Measurements from ENCODE around the gene C19orf47.

The C19orf47 gene

GRCh38 chr19:40279120-40279551, 69.1 kb downstream of the C19orf47 start:
- no peak for TF ChIP-seq CTCF (IDR thresholded peaks at IDR 0.05; ENCODE audit: low read depth, low read length)
- H3K4me3 ChIP-seq (ENCODE audit: low read depth, low read length) = no peak overlapping the region
- in situ Hi-C loops (cut with HindIII; ENCODE audit: low sequenced_read_pairs) = no loop called here
- DNase-seq (ENCODE audit: low read depth, low spot score) = peak; percentile 64

DNA sequence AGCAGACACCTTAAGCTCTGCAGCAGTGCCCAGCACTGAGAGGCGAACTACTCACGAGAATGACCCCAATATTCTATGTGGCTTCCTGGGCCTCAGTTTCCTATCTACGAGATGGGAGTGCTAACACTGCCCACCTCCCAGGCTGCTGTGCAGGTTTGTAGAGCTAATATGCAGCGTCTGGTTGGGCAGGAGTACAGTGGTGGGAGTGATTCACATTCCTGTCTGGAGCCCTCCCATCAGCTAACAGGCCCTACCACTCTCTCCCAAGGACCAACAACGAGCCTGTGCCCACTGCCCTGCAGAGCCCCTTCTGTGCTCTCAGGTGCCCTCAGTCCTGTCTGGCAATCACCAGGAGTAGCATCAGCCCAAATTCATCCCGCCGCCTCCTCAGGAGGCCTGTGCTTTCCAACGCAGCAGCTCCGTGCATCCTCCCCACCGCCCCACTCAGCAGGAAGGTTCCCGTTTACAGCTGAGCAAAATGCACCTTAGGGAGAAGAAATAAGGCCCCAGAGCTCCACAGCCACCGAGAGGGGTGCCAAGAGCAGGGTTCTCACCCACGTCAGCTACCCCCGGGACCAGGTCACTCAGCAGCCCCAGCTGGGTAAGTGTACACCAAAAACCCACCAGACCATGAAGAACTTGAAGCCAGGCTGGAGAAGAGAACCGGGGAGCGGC, 69.7 kb downstream of the C19orf47 start:
- DNase-seq (ENCODE audit: low read depth, low spot score) = no peak
- in situ Hi-C loops (cut with HindIII; ENCODE audit: low sequenced_read_pairs) = no loop called here
- TF ChIP-seq CTCF (IDR thresholded peaks at IDR 0.05; ENCODE audit: low read depth, low read length) = no peak
- no peak overlapping the region for H3K4me3 ChIP-seq (ENCODE audit: low read depth, low read length)

DNA sequence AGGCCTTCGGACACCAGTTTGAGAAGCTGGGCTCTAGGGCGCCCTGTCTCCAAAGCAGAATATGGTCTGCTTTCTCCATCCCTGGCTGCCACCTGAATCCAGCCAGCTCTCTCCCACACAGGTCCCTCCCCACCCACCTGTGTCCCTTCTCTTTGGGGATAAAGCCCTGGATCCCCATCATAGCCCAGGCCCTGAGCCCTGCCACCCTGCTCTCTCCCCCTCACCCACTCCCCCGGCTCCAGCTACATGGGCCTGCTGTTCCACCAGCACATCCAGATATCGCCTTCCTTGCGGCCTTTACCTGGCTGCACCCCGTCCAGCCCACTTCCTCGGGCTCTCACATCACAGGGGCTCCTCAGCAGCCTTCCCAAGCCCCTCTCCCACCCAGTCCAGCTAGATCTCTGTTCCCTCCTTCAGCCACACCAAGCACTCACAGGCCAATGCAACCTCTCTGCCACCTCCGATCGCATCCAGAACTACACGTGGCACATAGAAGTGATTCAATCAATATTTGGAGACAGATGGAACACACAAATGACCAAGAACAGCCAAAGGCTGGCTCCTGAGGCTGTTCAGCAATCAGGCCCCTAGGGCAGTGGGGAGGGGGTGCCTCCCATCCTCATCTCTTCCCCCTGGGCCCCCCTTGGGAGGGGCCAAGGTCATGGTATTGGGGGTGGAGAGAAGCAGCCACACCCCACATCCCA, 70.7 kb downstream of the C19orf47 start:
- no peak for TF ChIP-seq CTCF (IDR thresholded peaks at IDR 0.05; ENCODE audit: low read depth, low read length)
- no peak for DNase-seq (ENCODE audit: low read depth, low spot score)
- no peak overlapping the region for H3K4me3 ChIP-seq (ENCODE audit: low read depth, low read length)
- in situ Hi-C loops (cut with HindIII; ENCODE audit: low sequenced_read_pairs) = no loop called here

GRCh38 chr19:40274585-40275544, 73.3 kb downstream of the C19orf47 start:
- in situ Hi-C loops (cut with HindIII; ENCODE audit: low sequenced_read_pairs) = no loop called here
- no peak overlapping the region for H3K4me3 ChIP-seq (ENCODE audit: low read depth, low read length)
- no peak for DNase-seq (ENCODE audit: low read depth, low spot score)
- no peak for TF ChIP-seq CTCF (IDR thresholded peaks at IDR 0.05; ENCODE audit: low read depth, low read length)

DNA sequence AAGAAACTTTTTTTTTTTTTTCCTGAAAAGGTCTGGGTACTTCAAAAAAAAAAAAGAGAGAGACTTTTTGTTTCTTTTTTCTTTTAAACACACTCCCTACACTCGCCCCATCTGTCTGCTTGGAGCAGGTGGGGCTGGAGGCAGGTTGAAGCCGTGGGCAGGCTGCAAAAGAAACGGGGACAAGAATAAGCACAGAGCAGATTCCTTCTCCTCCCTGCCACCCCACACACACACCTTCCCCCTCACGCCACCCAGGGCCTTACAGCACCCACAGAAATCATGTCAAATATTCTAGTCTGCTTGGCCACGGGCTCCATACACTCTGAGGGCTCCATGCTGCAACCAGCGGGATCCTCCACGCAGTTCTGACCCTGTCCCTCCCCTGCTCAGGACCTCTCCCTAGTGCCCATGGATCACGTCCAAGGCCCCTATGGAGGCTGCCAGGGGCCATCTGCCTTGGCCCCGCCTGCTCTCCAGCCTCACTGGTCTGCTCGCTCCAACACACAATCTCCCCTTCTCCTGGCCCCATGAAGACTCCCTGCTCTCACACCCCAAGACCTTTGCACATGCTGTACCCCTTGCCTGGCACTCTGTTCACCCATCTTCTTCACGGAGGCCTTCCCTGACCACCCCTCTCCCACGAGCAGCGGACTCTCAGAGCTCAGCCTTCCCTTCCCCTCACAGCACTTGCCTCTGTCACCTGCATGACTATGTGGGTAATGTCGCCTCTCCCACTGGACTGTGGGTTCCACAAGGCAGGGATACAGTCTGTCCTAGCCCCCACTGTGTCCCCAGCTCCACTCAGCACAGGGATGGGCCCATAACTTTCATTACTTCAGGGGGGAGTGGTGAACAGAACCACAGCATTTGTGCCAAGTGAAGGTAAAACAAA, 74.5 kb downstream of the C19orf47 start:
- TF ChIP-seq CTCF (IDR thresholded peaks at IDR 0.05; ENCODE audit: low read depth, low read length) = no peak
- no peak for DNase-seq (ENCODE audit: low read depth, low spot score)
- in situ Hi-C loops (cut with HindIII; ENCODE audit: low sequenced_read_pairs) = no loop called here
- H3K4me3 ChIP-seq (ENCODE audit: low read depth, low read length) = no peak overlapping the region
